KBM-7 (cell line): ENCODE results near the gene TMEM123.
"Not testable (repeated sequence)": the region's sequence is repeated elsewhere in the genome, so short reads cannot be mapped to it uniquely, and the experiment has no call there.

ENCODE experiments used
- DNase-seq: peaks from one replicate; pipeline ENCODE4 v3.0.0-alpha.2; 2015
- in situ Hi-C: fragments of 300-500 bp; cut with MboI; formaldehyde crosslinking; loops from 2 replicates; pipeline ENCODE4 v1.14.3; 2020; ENCODE audit warnings: low sequenced_read_pairs, low pct_unique_long_range_greater_than_20kb, mixed read lengths

The TMEM123 gene

DNA sequence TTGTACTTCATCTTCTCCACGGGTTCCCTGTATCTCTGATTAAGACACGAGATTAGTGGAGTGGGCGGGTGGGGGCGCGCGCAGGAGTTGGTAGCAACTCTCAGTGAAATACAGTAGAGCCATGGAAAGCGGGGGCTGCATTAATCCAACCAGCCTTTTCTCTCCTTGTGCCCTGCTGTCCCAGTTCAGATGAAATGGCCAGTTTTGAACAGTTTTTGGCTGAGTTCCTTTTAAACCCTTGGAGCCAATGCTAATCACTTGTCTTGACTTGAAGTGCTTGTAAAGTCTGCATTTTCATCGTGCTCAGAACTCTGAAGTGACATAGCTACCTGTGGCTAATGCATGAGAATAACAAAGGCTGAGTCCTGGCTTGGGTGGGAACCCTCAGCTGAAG lies 734 bp upstream of the TMEM123 start:
- DNase-seq = no peak
- in situ Hi-C loops = no loop called here

DNA sequence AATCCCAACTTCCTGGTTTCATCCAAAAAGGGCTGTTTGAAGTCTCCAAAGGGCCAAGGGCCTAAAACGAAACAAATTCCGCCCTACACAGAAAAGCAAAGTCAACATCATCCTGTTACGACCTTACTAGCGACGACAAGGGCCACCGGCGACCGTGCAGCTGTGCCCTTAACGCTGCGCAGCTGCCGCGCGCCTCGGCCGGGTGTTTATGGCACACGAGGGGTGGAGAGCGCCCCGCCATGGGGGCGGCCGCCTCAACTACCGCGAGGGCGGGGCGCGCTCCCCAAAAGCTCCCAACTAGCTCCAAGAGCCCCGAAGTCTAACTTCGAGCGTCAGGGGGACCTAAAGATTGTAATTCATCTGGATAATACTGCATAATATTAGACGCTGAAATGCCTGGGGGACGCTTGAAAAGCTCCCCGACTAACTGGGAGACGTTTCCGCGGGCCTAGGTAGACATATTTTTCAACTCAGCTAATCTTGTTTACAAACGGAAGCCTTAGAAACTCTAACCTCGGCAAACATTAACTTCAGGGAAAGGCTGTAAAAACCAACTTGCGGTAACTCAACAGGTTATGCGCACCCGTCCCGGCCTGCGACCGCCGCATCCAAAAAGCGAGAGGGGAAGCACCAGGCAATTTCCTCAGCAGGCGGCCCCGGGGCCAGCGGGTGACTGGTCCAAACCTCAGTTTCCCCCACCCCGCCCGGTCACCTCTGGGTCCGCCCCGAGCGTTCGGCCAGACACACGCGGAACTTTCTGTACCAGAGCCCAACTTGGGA lies 694 bp downstream of the TMEM123 start:
- DNase-seq = peak; percentile 75
- in situ Hi-C loops = no loop called here

DNA sequence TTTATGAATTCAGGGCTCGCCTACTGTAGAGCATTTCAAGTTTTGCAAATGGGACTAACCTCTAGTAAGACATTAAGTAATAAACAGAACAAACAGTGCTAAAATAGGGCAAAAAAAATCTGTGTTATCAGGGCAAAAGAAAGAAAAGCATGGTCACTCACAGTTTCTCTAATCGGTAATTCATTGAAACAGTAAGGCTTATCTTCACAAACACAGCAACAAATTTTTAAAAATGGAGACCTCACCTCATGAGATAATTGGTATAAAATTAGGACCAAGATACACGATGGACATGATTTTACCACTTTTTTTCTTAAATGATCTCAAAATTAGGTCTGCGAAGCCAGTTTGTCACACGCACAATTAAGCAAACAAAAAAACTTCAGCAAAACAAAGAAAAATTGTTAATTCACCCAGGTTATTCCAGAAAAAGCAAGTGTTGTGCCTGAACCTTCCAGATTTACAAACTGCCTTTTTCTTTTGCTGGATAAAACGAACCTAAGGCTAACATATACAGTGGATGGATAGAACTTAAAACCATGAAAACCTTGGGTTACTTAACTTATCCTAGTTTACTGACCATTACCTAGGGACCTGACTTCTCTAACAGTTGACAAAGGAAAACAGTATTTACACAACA lies 1.4 kb downstream of the TMEM123 start:
- no peak for DNase-seq
- in situ Hi-C loops = no loop called here

DNA sequence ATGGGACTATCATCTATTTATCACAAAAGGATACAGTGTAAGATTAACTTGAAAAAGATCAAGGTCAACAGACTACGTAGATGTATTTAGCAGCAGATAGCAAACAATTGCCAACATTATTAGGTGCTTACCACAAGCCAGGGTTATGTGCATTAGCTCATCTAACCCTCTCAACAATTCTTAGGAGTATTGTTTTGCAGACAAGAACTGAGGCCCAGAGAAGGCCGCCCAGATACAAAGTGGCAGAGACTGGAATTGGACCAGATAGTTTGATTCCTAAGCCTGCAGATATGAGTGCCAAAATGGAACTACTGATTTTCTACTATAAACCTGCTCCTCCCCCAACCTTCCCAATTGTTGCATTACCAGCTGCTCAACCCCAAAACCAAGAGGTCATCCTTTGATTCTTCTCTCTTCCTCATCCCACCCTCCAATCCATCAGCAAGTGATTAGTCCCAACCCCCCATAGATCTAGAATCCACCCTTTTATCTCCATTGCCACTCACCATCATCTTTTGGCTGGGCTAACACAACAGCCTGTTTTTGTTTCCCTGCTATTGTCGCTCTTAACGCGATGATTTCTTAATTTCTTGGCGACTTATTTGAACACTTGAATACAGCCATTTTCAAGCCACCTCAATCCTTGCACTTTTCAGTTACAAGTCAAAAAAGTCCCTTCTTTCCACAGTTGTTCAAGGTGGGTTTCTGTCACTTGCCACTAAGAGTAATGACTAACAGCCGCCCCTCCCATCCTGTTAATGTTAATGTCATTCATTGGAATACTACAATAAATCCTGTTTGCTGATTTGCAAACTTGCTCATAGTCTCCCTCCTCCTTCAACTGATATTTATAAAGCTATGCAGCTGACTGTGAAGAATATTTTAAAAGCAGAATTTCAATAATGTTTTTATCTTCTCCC lies 2.7 kb downstream of the TMEM123 start:
- in situ Hi-C loops = no loop called here
- DNase-seq = no peak

DNA sequence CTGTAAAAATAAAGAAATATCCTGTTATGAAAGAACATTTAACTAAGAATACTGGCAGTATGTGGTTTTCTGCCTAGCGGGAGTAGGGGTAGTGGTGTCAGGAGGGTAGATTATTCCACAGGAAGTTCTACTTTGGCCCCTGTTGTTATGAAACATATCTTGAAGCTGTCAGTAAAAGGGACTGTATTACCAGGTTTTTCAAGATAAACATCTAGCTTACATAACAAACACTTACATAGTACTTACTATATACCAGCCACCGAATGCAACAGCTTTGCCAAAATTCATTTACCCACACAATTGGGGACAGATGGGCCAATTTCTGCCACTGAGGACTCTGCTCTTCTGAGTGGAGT lies 3.7 kb downstream of the TMEM123 start:
- in situ Hi-C loops = no loop called here
- peak; percentile 52 for DNase-seq

DNA sequence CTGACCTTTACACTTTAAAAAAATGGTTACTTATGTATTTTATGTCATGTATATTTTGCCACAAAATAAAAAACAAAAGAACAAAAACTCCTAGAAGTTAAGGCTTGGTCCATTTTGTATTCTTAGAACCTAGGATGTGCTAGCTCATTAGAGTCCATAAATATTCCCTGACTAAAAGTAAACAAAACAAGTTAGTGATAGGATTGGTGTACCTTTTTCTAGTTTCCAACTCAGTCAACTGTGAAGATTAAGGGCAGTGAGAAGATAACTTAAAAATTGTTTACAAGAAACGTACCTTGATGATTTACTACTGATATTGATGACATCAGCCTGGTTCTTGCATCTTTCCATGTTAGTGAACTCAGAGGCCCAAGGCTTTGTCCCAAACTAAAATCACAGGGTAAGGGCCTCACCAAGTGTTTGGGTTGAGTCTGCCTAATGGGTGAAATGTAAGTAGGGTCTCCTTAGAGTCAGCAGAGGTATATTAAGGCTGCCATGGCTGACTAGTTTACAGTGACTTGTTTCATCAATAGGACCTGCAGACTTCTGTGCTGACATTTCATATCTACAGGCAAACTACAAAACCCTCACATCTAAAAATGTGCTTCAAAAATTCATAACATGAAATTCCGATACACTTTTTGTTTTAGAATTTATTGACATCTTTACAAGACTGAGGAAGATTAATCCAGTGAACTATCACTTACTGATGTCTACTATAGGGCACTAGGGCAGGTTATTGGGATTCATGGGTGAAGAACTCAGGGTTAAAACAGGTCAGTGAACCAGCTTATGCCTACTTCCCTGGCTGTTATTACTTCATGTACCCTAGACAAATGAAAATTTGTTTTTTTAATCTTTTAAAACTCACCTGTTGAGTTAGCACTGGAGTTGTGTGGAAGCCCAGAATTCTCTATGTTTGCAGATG lies 4.4 kb downstream of the TMEM123 start:
- in situ Hi-C loops = no loop called here
- no peak for DNase-seq

DNA sequence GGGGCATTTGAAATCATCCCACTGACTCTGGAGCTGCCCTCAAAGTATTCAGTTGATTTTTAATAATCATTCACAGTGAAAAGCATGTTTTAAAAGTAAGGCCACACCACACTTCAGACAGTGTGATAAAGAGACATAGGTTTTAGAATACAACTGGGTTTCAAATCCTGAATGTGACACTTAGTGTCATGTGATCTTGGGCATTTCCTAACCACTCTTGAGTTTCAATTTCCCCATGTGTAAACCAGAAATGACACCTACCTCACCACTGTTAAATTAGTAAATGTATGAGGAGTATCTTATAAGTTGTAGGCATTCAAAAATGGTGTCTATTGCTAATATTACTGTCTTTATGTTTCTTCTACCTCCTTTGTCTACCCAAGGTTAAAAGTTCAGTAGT lies 5.4 kb downstream of the TMEM123 start:
- in situ Hi-C loops = no loop called here

DNA sequence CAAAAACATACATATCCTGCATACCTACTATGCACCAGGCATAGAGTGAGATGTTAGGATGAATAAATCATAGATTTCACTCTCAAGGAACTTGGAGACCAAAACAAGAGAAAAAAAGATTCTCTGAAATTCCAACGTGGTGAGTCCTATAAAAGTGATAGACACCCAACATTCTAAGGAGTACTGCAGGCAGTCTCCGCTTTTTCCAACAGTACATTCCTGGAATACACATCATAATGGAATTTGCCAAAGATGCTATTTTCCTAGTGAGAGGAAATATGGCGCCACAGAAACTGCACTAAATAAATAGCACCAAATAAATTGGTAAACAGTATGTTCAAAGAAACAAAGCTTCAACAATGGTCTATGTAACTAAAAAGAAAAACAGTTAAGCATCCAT lies 6.0 kb downstream of the TMEM123 start:
- DNase-seq = no peak
- in situ Hi-C loops = no loop called here

More for the DNA sequence above, 5.4 kb downstream of the TMEM123 start:
- no peak for DNase-seq

DNA sequence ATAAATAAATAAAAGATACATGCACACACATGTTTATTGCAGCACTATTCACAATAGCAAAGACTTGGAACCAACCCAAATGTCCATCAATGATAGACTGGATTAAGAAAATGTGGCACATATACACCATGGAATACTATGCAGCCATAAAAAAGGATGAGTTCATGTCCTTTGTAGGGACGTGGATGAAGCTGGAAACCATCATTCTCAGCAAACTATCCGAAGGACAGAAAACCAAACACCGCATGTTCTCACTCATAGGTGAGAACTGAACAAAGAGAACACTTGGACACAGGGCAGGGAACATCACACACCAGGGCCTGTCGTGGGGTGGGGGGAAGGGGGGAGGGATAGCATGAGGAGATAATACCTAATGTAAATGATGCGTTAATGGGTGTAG lies 7.9 kb downstream of the TMEM123 start:
- DNase-seq, in situ Hi-C loops: not testable (repeated sequence)

DNA sequence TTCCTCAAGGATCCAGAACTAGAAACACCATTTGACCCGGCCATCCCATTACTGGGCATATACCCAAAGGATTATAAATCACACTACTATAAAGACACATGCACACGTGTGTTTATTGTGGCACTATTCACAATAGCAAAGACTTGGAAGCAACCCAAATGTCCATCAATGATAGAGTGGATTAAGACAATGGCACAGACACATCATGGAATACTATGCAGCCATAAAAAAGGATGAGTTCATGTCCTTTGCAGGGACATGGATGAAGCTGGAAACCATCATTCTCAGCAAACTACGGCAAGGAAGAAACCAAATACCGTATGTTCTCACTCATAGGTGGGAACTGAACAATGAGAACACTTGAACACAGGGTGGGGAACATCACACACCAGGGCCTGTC lies 8.4 kb downstream of the TMEM123 start:
- in situ Hi-C loops = not testable (repeated sequence)

DNA sequence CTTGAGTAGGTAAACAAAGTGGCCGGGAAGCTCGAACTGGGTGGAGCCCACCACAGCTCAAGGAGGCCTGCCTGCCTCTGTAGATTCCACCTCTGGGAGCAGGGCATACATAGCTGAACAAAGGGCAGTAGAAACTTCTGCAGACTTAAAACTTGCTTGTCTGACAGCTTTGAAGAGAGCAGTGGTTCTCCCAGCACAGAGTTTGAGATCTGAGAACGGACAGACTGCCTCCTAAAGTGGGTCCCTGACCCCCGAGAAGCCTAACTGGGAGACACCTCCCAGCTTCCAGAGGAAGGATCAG lies 13.6 kb downstream of the TMEM123 start:
- in situ Hi-C loops, DNase-seq: not testable (repeated sequence)

More for the DNA sequence above, 8.4 kb downstream of the TMEM123 start:
- not testable (repeated sequence) for DNase-seq

DNA sequence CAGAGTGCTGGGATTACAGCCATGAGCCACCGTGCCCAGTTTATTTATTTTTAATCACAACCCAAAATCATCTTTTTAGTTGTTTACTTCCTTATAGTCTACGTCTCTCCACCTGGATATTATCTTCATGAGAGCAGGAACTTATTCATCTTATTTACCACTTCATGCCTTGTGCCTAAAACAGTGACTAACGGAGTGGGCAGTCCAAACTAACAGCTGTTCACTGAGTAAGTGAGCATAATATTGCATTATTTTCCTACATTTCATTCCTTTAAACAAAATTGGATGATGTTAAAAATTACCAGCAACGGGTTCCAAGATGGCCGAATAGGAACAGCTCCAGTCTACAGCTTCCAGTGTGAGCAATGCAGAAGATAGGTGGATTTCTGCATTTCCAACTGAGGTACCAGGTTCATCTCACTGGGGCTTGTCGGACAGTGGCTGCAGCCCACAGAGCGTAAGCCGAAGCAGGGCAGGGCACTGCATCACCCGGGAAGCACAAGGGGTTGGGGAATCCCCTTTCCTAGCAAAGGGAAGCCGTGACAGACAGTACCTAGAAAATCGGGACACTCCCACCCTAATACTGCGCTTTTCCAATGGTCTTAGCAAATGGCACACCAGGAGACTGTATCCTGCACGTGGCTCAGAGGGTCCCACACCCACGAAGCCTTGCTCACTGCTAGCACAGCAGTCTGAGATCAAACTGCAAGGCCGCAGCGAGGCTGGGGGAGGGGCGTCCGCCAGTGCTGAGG lies 14.1 kb downstream of the TMEM123 start:
- in situ Hi-C loops = no loop called here
- DNase-seq = no peak

DNA sequence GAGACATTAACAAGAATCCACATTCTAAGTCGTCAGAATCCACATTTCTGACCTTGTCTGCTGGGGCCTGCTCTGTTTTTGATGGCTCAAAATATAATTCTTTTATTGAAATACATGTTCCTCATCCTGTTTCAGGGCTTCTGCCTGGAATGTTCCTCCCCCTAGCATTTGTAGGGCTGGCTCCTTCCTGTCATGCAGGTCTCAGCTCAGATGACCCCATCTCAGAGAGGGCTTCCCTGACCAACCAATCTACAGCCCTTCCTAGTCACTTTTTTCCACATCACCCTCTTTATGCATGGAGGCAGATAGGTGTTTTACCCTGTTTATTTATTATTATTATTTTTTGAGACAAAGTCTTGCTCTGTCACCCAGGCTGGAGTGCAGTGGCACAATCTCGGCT lies 14.8 kb downstream of the TMEM123 start:
- in situ Hi-C loops = no loop called here
- DNase-seq = no peak

DNA sequence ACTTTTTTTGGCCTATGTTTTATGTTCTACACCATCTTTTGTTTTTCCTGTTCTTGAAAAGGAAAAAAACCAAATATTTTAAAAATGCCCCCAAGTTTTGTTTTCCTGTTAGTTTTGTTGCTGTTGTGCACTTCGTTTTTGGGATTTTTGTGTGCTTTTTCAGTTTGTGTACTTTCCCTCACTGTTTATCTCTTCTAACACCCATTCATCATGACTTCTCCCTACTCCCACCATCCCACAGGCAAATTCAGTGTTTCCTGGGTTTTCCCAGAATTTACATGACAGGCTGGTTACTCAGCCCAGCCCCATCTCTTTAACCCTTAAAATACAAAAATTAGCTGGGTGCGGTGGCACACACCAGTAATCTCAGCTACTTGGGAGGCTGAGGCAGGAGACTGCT lies 15.6 kb downstream of the TMEM123 start:
- no peak for DNase-seq
- in situ Hi-C loops = no loop called here

DNA sequence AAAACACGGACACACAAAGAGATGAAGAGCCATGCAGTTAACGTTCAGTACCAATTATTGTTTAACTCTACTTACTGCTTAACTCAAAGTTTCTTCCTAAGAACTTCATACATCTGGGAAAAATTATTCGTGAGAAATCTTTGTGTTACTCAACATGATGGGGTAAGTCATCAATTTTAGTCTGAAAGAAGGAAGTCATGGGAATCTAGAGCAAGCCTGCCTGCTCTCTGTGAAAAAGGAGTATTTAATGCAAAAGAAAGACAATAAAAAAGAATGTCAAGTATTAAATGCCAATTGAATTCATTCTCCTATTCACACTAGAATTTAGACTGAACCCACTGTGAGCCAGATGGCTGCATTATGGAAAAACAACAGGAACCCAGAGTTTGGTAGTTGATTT lies 16.0 kb downstream of the TMEM123 start:
- in situ Hi-C loops = no loop called here
- no peak for DNase-seq

DNA sequence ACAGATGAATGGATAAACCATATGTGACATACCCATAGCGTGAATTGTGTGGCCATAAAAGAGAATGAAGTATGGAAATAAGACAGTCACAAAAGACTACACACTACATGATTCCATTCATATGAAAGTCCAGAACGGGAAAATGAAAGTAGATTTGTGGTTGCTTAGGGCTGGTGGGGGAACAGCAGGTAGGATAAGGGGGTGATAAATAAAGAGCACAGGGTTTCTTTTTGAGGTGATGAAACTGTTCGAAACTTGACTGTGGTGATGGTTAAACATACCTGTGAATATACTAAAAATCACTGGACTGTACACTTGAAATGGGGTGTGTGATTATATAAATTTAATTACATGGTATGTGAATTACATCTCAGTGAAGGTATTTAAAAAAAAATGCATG lies 16.9 kb downstream of the TMEM123 start:
- no peak for DNase-seq
- in situ Hi-C loops = no loop called here

DNA sequence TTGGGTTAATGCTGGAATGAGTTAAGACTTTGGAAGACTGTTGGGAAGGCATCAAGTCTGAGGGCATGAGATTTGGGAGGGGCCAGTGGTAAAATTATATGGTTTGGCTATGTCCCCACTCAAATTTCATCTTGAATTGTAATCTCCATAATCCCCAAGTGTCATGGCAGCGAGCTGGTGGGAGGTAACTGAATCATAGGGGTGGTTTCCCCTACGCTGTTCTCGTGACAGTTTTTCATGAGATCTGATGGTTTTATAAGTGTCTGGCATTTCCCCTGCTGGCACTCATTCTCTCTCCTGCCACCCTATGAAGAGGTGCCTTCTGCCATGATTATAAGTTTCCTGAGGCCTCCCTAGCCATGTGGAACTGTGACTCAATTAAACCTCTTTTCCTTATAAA lies 19.0 kb downstream of the TMEM123 start:
- DNase-seq, in situ Hi-C loops: not testable (repeated sequence)

DNA sequence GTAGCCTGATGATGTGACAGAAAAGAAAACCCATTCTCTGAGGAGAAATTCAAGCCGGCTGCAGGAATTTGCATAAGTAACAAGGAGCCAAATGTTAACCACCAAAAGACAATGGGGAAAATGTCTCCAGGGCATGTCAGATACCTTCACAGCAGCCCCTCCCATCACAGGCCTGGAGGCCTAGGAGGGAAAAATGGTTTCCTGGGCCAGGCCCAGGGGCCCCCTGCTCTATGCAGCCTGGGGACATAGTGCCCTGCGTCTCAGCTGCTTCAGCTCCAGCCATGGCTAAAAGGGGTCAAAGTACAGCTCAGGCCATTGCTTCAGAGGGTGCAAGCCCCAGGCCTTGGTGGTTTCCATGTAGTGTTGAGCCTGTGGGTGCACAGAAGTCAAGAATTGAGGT lies 20.0 kb downstream of the TMEM123 start:
- in situ Hi-C loops, DNase-seq: not testable (repeated sequence)
